ENCODE results near the gene HMCN2.
"Not testable (repeated sequence)": the region's sequence is repeated elsewhere in the genome, so short reads cannot be mapped to it uniquely, and the experiment has no call there.

- not testable (repeated sequence) for TF ChIP-seq EZH2phosphoT487 (IDR thresholded peaks at IDR 0.05; ENCODE audit: insufficient read depth, low read depth); EZH2 (IDR thresholded peaks at IDR 0.05; ENCODE audit: insufficient read depth, poor library complexity, severe bottlenecking)
Measured at GRCh38 chr9:130277525-130277924, 12.0 kb downstream of the HMCN2 start.

Measured in GM23248 (cell line).